HepG2 (cell line): ENCODE measurements around the gene CHKA. TPM values are rescaled to one million over a fixed set of nuclear protein-coding genes. Genes with fewer than 3 reads are reported as not detected.

Source experiments
- ATAC-seq: fragments of 200-7000 bp; cut with Tn5 transposase; 3 replicates; pipeline ENCODE4 v1.9.1; 2020; ENCODE audit warnings: mild to moderate bottlenecking, moderate library complexity
- BruUV-seq: library from RNA; stranded (reverse); fragments of 400-500 nt; replicated peaks from 2 replicates; lab custom pipeline; 2021; lab: Mats Ljungman, UMichigan
- CTCF ChIA-PET: fragments of 300-600 bp; formaldehyde crosslinking; extraction: SDS; loops from one replicate; lab custom pipeline; 2021; ENCODE audit warnings: low total read pairs, inconsistent platforms, low intra/inter-chr PET ratio; lab: Yijun Ruan, JAX
- POLR2A ChIA-PET: fragments of 350-600 bp; sonication (Branson Sonifier 250); formaldehyde crosslinking; loops from one replicate; lab custom pipeline; 2020; ENCODE audit warnings: antibody characterized with exemption, inconsistent platforms; lab: Yijun Ruan, JAX
- DNase-seq: peaks from one replicate; pipeline ENCODE4 v3.0.0-alpha.2; 2015; ENCODE audit warnings: low spot score
- FAIRE-seq: peaks from 3 replicates; lab custom pipeline; 2011; peaks lifted over from hg19 to GRCh38; lab: Jason Lieb, UNC
- H2AFZ ChIP-seq: one replicate; pipeline ENCODE4 v1.6.1; 2011; ENCODE audit warnings: low read length, inconsistent platforms
- H3K27ac ChIP-seq: fragments of 300-600 bp; 3 replicates; pipeline ENCODE4 v1.8.0; 2011; ENCODE audit warnings: mixed run types, mild to moderate bottlenecking, mixed read lengths, low read length, inconsistent platforms; ENCODE audit not compliant: insufficient read depth; ENCODE audit errors: extremely low read length
- H3K27me3 ChIP-seq, 2 experiments: fragments of 200-600 bp in 1 of 2; 2 replicates in 1 of 2; 3 replicates in 1 of 2; pipeline versions ENCODE4 v1.6.0 to v1.8.0; 2011; ENCODE audit warnings: low read length in 2 of 2, mild to moderate bottlenecking in 2 of 2, moderate library complexity in 2 of 2, inconsistent platforms in 1 of 2; ENCODE audit not compliant: insufficient read depth in 2 of 2, control insufficient read depth in 1 of 2
- H3K36me3 ChIP-seq, 2 experiments: fragments of 200-600 bp in 1 of 2; replicated peaks in 1 of 2; 2 replicates in 1 of 2; 3 replicates in 1 of 2; pipeline versions ENCODE4 v1.5.1 to v1.8.0; 2011; ENCODE audit warnings: low read length in 2 of 2, inconsistent platforms in 1 of 2; ENCODE audit not compliant: insufficient read depth in 2 of 2, control insufficient read depth in 1 of 2
- H3K4me1 ChIP-seq: 2 replicates; pipeline ENCODE4 v1.5.1; 2012; ENCODE audit warnings: low read length, inconsistent platforms; ENCODE audit not compliant: insufficient read depth
- H3K4me2 ChIP-seq: 2 replicates; pipeline ENCODE4 v1.6.0; 2011; ENCODE audit warnings: low read depth, low read length, inconsistent platforms
- H3K4me3 ChIP-seq, 3 experiments: fragments of 200-600 bp in 1 of 3; sonication (generic), shearing (Covaris generic) in 1 of 3; replicated peaks in 1 of 3; 2 replicates each; pipeline ENCODE4 v1.5.1; 2011 to 2016; ENCODE audit warnings: low read length in 3 of 3, inconsistent platforms in 2 of 3, low read depth in 2 of 3, mild to moderate bottlenecking in 2 of 3, control low read depth in 1 of 3, mixed read lengths in 1 of 3; ENCODE audit not compliant: insufficient read depth in 1 of 3
- H3K79me2 ChIP-seq: one replicate; pipeline ENCODE4 v1.6.1; 2011; ENCODE audit warnings: low read length, inconsistent platforms; ENCODE audit not compliant: insufficient read depth
- H3K9ac ChIP-seq: 2 replicates; pipeline ENCODE4 v1.6.0; 2011; ENCODE audit warnings: mild to moderate bottlenecking, low read depth, low read length, inconsistent platforms; ENCODE audit not compliant: insufficient read depth
- H3K9me3 ChIP-seq: 2 replicates; pipeline ENCODE4 v1.5.1; 2012; ENCODE audit warnings: mild to moderate bottlenecking, low read length
- H4K20me1 ChIP-seq: 2 replicates; pipeline ENCODE4 v1.6.0; 2011; ENCODE audit warnings: inconsistent platforms, mild to moderate bottlenecking, low read length, moderate library complexity; ENCODE audit not compliant: insufficient read depth
- ZNF17 ChIP-seq: sonication (generic); formaldehyde crosslinking; IDR thresholded peaks from 2 replicates; pipeline ENCODE4 v1.5.0; 2020; ENCODE audit warnings: mild to moderate bottlenecking, missing genetic modification reagents
- WGBS: methylation state at CpG from one replicate; pipeline ENCODE4 v1.1.6; 2017; ENCODE audit warnings: low lambda C conversion rate; 5-methylcytosine and 5-hydroxymethylcytosine counted together
- in situ Hi-C: cut with HindIII; loops from 2 replicates; pipeline ENCODE4 v1.10.0; 2017; ENCODE audit warnings: low pct_unique_long_range_greater_than_20kb; ENCODE audit not compliant: extremely low pct_ligation_motif_present
- intact Hi-C: fragments of 100-400 bp; cut with micrococcal nuclease; formaldehyde crosslinking; loops from one replicate; pipeline ENCODE4 v1.10.0; 2022; ENCODE audit not compliant: unreplicated experiment
- polyA plus RNA-seq, 8 experiments: library from polyadenylated mRNA; depleted of rRNA in 3 of 8; stranded (reverse) in 7 of 8; unstranded in 1 of 8; fragments of >200 nt; fragmentation: Illumina TruSeq in 4 of 8; extraction: Trizol in 4 of 8; gene quantifications; 2 replicates each; pipeline versions ENCODE4 v1.2.1 to v1.2.3, GENCODE V29; 2011 to 2016; ENCODE audit warnings: low read depth in 4 of 8, missing spikeins in 1 of 8, mixed read lengths in 1 of 8; ENCODE audit not compliant: insufficient read depth in 1 of 8
- total RNA-seq, 5 experiments: library from RNA; depleted of rRNA; stranded (reverse); fragments of >200 nt; fragmentation: Illumina TruSeq; extraction: Trizol; gene quantifications; 2 replicates each; pipeline ENCODE4 v1.2.3, GENCODE V29; 2016; ENCODE audit warnings: low read depth in 1 of 5
- TF ChIP-seq, protein P1 (sequence below): sonication (generic); formaldehyde crosslinking; IDR thresholded peaks from 2 replicates; pipeline ENCODE4 v1.5.0; 2020; ENCODE audit warnings: mild to moderate bottlenecking, missing genetic modification reagents, borderline replicate concordance
- TF ChIP-seq, protein P2 (sequence below): sonication (generic); formaldehyde crosslinking; IDR thresholded peaks from 2 replicates; pipeline ENCODE4 v1.4.0; 2020; ENCODE audit warnings: missing genetic modification reagents

Gene CHKA
- total and polyA plus RNA-seq, 2 of the 13 experiments (the other 11 are each of a cell fraction or from before 2014, with no cell fraction given) = 71.6 to 92.7 TPM

DNA sequence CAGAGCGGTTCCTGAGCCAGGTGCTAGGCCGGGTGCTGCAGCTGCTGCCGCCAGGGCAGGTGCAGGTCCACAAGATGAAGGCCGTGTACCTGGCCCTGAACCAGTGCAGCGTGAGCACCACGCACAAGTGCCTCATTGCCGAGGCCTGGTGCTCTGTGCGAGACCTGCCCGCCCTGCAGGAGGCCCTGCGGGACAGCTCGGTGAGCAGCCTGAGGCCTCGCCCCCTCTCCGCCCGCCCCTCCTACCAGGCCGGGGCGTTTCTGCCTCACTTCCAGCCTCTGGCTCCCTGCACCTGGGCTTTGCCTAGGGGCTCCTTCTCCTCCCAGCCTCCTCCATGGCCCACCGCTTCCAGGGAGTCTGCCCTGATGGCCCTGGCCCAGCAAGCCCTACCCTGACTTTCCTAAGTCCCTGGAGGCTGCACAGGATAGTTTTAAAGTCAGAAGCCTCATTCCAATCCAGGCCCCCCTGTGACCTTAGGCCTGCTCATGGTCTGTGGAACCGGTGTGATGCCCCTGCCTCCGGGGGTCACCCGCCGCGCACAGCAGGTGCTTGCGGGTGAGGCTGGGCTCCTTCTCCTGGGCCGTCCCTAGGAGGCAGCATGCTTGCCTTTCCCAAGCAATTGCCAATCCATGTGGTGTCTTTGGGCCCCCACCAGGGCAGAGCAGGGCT lies 76.9 kb downstream of the CHKA start:
- FAIRE-seq (no peak), DNase-seq (no peak), ATAC-seq (no peak)
- Histone ChIP-seq H2AFZ (no peak overlapping the region), H3K9ac (no peak overlapping the region), H3K4me3 (no peak overlapping the region), H3K79me2 (peaks cover 15% of the 10 kb centered on the region), H3K36me3 (peaks cover 4 to 19% of the 10 kb centered on the region in 2 experiments; a peak in 4 of 5 replicates), H3K4me2 (no peak overlapping the region), H4K20me1 (no peaks in the 10 kb centered on the region), H3K9me3 (no peaks in the 10 kb centered on the region), H3K27ac (no peak overlapping the region), H3K27me3 (no peaks in the 10 kb centered on the region), H3K4me1 (peaks cover 9% of the 10 kb centered on the region)
- BruUV-seq = no TSS peak
- ChIA-PET CTCF (no interaction called here), POLR2A (no interaction called here)
- intact Hi-C loops = no loop called here
- WGBS = 92% methylated on average over 5 of the region's 24 CpGs
- TF ChIP-seq, protein P1, sequence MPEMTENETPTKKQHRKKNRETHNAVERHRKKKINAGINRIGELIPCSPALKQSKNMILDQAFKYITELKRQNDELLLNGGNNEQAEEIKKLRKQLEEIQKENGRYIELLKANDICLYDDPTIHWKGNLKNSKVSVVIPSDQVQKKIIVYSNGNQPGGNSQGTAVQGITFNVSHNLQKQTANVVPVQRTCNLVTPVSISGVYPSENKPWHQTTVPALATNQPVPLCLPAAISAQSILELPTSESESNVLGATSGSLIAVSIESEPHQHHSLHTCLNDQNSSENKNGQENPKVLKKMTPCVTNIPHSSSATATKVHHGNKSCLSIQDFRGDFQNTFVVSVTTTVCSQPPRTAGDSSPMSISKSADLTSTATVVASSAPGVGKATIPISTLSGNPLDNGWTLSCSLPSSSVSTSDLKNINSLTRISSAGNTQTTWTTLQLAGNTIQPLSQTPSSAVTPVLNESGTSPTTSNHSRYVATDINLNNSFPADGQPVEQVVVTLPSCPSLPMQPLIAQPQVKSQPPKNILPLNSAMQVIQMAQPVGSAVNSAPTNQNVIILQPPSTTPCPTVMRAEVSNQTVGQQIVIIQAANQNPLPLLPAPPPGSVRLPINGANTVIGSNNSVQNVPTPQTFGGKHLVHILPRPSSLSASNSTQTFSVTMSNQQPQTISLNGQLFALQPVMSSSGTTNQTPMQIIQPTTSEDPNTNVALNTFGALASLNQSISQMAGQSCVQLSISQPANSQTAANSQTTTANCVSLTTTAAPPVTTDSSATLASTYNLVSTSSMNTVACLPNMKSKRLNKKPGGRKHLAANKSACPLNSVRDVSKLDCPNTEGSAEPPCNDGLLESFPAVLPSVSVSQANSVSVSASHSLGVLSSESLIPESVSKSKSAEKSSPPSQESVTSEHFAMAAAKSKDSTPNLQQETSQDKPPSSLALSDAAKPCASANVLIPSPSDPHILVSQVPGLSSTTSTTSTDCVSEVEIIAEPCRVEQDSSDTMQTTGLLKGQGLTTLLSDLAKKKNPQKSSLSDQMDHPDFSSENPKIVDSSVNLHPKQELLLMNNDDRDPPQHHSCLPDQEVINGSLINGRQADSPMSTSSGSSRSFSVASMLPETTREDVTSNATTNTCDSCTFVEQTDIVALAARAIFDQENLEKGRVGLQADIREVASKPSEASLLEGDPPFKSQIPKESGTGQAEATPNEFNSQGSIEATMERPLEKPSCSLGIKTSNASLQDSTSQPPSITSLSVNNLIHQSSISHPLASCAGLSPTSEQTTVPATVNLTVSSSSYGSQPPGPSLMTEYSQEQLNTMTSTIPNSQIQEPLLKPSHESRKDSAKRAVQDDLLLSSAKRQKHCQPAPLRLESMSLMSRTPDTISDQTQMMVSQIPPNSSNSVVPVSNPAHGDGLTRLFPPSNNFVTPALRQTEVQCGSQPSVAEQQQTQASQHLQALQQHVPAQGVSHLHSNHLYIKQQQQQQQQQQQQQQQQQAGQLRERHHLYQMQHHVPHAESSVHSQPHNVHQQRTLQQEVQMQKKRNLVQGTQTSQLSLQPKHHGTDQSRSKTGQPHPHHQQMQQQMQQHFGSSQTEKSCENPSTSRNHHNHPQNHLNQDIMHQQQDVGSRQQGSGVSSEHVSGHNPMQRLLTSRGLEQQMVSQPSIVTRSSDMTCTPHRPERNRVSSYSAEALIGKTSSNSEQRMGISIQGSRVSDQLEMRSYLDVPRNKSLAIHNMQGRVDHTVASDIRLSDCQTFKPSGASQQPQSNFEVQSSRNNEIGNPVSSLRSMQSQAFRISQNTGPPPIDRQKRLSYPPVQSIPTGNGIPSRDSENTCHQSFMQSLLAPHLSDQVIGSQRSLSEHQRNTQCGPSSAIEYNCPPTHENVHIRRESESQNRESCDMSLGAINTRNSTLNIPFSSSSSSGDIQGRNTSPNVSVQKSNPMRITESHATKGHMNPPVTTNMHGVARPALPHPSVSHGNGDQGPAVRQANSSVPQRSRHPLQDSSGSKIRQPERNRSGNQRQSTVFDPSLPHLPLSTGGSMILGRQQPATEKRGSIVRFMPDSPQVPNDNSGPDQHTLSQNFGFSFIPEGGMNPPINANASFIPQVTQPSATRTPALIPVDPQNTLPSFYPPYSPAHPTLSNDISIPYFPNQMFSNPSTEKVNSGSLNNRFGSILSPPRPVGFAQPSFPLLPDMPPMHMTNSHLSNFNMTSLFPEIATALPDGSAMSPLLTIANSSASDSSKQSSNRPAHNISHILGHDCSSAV (CRISPR knock-in tag) = no peak
- TF ChIP-seq, protein P2, sequence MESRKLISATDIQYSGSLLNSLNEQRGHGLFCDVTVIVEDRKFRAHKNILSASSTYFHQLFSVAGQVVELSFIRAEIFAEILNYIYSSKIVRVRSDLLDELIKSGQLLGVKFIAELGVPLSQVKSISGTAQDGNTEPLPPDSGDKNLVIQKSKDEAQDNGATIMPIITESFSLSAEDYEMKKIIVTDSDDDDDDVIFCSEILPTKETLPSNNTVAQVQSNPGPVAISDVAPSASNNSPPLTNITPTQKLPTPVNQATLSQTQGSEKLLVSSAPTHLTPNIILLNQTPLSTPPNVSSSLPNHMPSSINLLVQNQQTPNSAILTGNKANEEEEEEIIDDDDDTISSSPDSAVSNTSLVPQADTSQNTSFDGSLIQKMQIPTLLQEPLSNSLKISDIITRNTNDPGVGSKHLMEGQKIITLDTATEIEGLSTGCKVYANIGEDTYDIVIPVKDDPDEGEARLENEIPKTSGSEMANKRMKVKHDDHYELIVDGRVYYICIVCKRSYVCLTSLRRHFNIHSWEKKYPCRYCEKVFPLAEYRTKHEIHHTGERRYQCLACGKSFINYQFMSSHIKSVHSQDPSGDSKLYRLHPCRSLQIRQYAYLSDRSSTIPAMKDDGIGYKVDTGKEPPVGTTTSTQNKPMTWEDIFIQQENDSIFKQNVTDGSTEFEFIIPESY (CRISPR knock-in tag) = peak; percentile 91
- no peak for TF ChIP-seq ZNF17 (CRISPR knock-in tag)
- in situ Hi-C loops = no loop called here
